ENCODE data around the gene FKRP.

DNA sequence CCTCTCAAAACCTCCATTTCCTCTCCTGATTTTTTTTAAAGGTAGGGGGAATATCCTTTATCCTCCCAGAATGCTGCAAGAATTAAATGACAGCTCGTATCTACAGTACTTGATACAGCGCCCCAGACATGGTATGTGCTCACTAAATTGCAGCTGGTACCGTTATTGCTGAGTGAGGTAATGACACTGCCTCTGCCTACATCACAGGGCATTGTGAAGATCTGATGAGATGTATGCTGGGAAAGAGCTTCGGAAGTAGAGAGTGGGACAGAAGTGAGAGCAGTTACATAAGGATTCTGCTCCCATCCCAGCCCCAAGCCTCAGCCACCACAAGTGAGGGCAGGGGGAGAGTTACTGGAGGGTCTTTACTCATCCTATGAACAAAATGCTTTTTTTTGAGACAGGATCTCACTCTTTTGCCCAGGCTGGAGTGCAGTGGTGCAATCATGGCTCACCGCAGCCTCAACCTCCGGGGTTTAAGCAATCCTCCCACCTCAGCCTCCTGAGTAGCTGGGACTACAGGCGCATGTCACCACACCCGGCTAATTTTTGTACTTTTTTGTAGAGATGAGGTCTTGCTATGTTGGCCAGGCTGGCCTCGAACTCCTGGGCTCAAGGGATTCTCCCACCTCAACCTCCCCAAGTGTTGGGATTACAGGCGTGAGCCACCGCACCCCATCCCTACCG, 1.7 kb upstream of the FKRP start:
- TF ChIP-seq, protein P1, sequence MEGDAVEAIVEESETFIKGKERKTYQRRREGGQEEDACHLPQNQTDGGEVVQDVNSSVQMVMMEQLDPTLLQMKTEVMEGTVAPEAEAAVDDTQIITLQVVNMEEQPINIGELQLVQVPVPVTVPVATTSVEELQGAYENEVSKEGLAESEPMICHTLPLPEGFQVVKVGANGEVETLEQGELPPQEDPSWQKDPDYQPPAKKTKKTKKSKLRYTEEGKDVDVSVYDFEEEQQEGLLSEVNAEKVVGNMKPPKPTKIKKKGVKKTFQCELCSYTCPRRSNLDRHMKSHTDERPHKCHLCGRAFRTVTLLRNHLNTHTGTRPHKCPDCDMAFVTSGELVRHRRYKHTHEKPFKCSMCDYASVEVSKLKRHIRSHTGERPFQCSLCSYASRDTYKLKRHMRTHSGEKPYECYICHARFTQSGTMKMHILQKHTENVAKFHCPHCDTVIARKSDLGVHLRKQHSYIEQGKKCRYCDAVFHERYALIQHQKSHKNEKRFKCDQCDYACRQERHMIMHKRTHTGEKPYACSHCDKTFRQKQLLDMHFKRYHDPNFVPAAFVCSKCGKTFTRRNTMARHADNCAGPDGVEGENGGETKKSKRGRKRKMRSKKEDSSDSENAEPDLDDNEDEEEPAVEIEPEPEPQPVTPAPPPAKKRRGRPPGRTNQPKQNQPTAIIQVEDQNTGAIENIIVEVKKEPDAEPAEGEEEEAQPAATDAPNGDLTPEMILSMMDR (conservative IDR thresholded peaks at IDR 0.05; ENCODE audit: low read depth, low read length), result no peak
- no peak for TF ChIP-seq EZH2 (IDR thresholded peaks at IDR 0.05; ENCODE audit: low read length, unreplicated experiment)

All from PC-3 (cell line).